Measurements from ENCODE around the gene BMAL1.

The BMAL1 gene

DNA sequence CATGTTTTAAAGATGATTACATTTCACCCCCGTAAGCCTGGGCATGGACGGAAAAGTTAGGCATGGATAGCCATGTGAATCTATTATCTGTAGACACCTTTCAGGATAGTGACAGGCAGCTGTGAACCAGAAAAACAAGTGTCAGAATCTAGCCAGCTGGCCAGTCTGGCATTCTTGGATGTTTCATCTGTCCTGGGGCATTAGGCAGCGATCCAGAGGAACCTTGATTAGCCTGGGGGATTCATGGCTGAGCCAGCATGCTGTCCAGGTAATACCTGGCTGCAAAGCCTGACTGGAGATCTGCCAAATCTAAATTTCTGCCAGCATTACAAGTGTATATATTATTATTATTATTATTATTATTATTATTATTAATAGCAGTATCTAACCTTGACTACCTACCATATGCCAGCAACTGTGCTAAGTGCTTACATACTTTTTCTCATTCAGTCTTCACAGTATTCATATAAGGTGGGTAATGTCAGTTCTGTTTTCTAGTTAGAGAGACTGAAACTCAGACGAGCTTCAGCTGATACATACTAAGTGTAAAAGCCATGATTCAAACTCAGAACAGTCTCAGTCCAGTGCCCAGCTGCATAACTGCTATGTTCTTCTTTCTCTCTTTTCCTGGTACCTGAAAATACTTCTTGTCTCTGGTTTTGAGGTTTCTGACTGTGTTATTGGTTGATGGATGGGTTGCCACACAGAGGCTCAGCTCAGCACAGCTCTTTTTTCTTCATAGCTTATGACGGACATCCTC is 12.8 kb downstream of the BMAL1 start:
- DNase-seq (ENCODE audit: low read depth, low spot score): no peak
- TF ChIP-seq, protein P1, sequence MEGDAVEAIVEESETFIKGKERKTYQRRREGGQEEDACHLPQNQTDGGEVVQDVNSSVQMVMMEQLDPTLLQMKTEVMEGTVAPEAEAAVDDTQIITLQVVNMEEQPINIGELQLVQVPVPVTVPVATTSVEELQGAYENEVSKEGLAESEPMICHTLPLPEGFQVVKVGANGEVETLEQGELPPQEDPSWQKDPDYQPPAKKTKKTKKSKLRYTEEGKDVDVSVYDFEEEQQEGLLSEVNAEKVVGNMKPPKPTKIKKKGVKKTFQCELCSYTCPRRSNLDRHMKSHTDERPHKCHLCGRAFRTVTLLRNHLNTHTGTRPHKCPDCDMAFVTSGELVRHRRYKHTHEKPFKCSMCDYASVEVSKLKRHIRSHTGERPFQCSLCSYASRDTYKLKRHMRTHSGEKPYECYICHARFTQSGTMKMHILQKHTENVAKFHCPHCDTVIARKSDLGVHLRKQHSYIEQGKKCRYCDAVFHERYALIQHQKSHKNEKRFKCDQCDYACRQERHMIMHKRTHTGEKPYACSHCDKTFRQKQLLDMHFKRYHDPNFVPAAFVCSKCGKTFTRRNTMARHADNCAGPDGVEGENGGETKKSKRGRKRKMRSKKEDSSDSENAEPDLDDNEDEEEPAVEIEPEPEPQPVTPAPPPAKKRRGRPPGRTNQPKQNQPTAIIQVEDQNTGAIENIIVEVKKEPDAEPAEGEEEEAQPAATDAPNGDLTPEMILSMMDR (IDR thresholded peaks at IDR 0.05; ENCODE audit: insufficient read depth, low read length, missing control alignments): no peak
- ChIA-PET POLR2A (no interaction called here), CTCF (interaction anchor here (1.4 to 2.5 kb wide), 2 partner anchors 12 to 51 kb away, joined by 3 to 8 read pairs; no protein-coding TSS in a partner anchor)
- no peak overlapping the region for H3K4me3 ChIP-seq (ENCODE audit: low read depth, low read length)

DNA sequence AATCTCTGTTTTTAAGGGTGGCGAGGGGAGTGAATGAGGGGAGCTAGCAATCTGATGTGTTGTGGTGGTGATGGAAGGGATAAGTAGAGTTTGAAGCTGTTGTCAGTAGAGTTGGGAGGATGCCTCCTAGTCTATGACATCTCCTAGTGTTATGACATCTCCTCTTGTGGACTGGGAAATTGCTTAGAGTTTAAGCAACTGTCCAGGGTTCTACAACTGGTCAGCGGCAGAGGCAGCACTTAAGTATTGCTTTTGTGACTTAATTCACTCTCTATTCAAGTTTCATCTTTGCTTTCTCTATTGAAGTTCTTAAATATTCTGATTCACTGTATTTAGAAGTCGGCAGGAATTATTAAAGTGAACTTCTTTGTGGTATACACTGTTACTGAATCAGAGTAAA is 13.8 kb downstream of the BMAL1 start:
- TF ChIP-seq, protein P1 (IDR thresholded peaks at IDR 0.05; ENCODE audit: insufficient read depth, low read length, missing control alignments): no peak
- DNase-seq (ENCODE audit: low read depth, low spot score): no peak
- no peak overlapping the region for H3K4me3 ChIP-seq (ENCODE audit: low read depth, low read length)
- POLR2A ChIA-PET: no interaction called here
- CTCF ChIA-PET: interaction anchor here (0.6 to 2.5 kb wide), 4 partner anchors 9 to 345 kb away, joined by 3 to 8 read pairs (median 3); no protein-coding TSS in a partner anchor

DNA sequence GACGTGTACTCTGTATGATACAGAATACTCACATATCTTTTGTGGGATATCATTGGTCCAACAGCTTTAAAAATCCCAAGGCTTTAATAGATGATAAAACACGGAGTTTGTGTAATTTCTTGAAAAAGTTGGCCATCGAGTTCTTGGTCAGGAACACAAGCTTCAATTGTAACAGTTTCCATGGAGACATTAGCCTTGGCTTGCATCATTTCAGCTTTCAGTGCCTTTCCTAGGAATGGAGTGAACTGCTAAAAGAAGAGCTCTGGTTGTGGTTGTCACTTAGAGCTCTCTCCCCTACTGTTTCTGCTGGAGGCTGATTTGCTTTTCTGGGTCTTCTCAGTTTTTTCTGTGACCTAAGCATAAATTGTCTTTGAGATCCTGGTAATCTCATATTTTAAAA is 14.2 kb downstream of the BMAL1 start:
- TF ChIP-seq, protein P1 (IDR thresholded peaks at IDR 0.05; ENCODE audit: insufficient read depth, low read length, missing control alignments): no peak
- ChIA-PET POLR2A (no interaction called here), CTCF (interaction anchor here (0.6 to 2.5 kb wide), 5 partner anchors 8 to 345 kb away, joined by 3 to 8 read pairs (median 3); no protein-coding TSS in a partner anchor)
- no peak for DNase-seq (ENCODE audit: low read depth, low spot score)
- no peak overlapping the region for H3K4me3 ChIP-seq (ENCODE audit: low read depth, low read length)

DNA sequence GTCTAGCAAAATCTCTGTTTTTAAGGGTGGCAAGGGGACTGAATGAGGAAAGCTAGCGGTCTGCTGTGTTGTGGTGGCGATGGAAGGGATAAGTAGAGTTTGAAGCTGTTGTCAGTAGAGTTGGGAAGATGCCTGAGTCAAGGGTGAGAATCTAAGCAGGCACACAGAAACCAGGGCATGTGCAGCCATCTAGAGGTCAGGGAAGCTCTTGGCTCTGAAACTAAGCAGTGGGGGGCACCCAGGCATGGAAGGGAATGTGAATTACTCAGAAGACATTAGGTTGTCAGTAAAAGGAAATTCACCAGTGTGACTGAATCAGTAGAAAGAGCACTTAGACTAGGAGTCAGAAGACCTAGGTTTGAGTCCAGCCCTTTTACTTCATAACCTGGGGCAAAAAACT is 15.4 kb downstream of the BMAL1 start:
- ChIA-PET POLR2A (no interaction called here), CTCF (interaction anchor here (1.1 kb wide), 1 partner anchor 43 kb away, joined by 3 read pairs; no protein-coding TSS in a partner anchor)
- TF ChIP-seq, protein P1 (IDR thresholded peaks at IDR 0.05; ENCODE audit: insufficient read depth, low read length, missing control alignments): no peak
- H3K4me3 ChIP-seq (ENCODE audit: low read depth, low read length): no peak overlapping the region
- no peak for DNase-seq (ENCODE audit: low read depth, low spot score)

DNA sequence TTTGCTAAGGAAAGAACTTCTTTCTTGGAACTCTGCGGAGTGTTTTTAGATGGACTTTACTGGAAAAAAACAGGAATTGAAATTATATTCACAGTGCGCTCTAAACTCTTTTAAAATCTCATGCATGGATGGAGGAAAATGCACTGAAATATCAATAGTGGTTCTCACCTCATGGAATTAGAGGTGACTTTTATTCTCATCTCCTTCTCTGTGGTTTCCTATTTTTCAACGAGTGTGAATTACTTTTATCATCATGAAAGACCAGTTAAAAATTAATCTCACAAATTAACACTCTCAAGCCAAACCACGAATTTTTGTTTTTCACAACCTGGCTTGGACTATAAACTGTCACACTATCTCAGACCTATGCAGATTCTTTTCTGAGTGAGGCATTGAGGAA is 16.6 kb downstream of the BMAL1 start:
- ChIA-PET POLR2A (no interaction called here), CTCF (no interaction called here)
- no peak overlapping the region for H3K4me3 ChIP-seq (ENCODE audit: low read depth, low read length)
- TF ChIP-seq, protein P1 (IDR thresholded peaks at IDR 0.05; ENCODE audit: insufficient read depth, low read length, missing control alignments): no peak
- DNase-seq (ENCODE audit: low read depth, low spot score): no peak

DNA sequence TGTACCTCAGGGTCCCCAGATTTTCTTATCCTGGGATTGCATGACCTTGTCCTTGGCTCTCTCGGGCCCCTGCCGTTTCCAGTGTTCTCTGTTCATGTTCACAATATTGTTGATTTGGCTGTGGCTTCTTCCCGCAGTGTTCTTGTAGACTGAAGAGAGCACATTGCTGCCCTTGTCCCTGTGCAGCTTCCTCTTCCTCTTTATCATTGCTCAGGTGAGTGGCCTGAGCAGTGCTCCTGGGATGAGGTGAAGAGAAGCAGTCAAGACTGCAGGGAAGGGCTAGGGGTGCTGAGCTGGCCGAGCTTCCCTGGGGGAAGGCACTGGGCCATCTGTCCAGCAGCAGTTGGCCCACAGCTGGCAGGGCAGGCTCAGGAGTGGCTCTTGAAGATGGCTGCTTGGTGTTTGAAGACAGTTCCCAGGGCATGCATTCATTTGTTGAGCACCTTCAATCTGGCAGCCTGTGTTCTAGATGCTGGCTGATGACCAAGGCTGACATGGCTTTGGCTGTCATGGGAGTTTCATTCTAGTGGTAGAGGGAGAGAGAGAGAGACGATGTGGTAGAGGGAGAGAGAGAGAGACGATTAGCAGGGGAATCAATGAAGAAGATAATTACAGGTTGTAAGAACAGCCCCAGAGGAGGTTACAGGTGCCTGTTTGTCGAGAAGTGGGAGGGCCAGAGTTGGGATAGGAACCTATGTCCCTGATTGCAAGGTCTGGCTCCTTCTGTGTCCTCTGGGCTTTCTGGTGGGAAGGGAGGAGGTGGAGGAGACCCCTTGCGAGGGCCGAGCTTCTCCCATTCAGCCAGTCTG is 17.4 kb downstream of the BMAL1 start:
- POLR2A ChIA-PET: no interaction called here
- no peak for DNase-seq (ENCODE audit: low read depth, low spot score)
- TF ChIP-seq, protein P1 (IDR thresholded peaks at IDR 0.05; ENCODE audit: insufficient read depth, low read length, missing control alignments): no peak
- H3K4me3 ChIP-seq (ENCODE audit: low read depth, low read length): no peak overlapping the region
- CTCF ChIA-PET: interaction anchor here (1.5 kb wide), 1 partner anchor 26 kb away, joined by 4 read pairs; no protein-coding TSS in a partner anchor

All from AG04449 (cell line).